ENCODE results near the gene ZGLP1.
"Not testable (repeated sequence)": the region's sequence is repeated elsewhere in the genome, so short reads cannot be mapped to it uniquely, and the experiment has no call there.

ZGLP1 gene

GRCh38 chr19:10309423-10309822 is at the start of gene ZGLP1:
Gene ZGLP1 (minus strand): TSS chr19:10309815.
- DNase-seq (ENCODE audit: low read depth in 3 of 3), result no peak

GRCh38 chr19:10356431-10356830 is 46.8 kb upstream of the ZGLP1 start:
- no peak for DNase-seq (ENCODE audit: low read depth in 3 of 3)

GRCh38 chr19:10353793-10354391 is 44.3 kb upstream of the ZGLP1 start:
- DNase-seq (ENCODE audit: low read depth in 3 of 3), result peak in 2 of 3 experiments; percentile 31 to 62

- DNase-seq (ENCODE audit: low read depth in 3 of 3), result no peak
These were observed 43.4 kb upstream of the ZGLP1 start for GRCh38 chr19:10352764-10353671.

- DNase-seq (ENCODE audit: low read depth in 3 of 3), result no peak
These were observed 36.9 kb upstream of the ZGLP1 start for GRCh38 chr19:10346509-10346908.

GRCh38 chr19:10344780-10345179 is 35.2 kb upstream of the ZGLP1 start:
- DNase-seq (ENCODE audit: low read depth in 3 of 3), result no peak

- no peak for DNase-seq (ENCODE audit: low read depth in 3 of 3)
These were observed 33.9 kb upstream of the ZGLP1 start for GRCh38 chr19:10343495-10343894.

- no peak for DNase-seq (ENCODE audit: low read depth in 3 of 3)
These were observed 30.4 kb upstream of the ZGLP1 start for GRCh38 chr19:10339977-10340376.

- peak; percentile 29 to 71 (median 42) for DNase-seq (ENCODE audit: low read depth in 3 of 3)
These were observed 29.9 kb upstream of the ZGLP1 start, which contains the start of gene ICAM3 for GRCh38 chr19:10339380-10339960. Gene ICAM3 (minus strand): TSS chr19:10339624. CDS start chr19:10339614, 10 bp downstream.

- no peak for DNase-seq (ENCODE audit: low read depth in 3 of 3)
These were observed 29.3 kb upstream of the ZGLP1 start for GRCh38 chr19:10338940-10339339.

- not testable (repeated sequence) for DNase-seq (ENCODE audit: low read depth in 3 of 3)
These were observed 27.1 kb upstream of the ZGLP1 start for GRCh38 chr19:10336725-10337124.

GRCh38 chr19:10335352-10335985 is 25.9 kb upstream of the ZGLP1 start:
- DNase-seq (ENCODE audit: low read depth in 3 of 3), result no peak

GRCh38 chr19:10334588-10335351 is 25.2 kb upstream of the ZGLP1 start:
- DNase-seq (ENCODE audit: low read depth in 3 of 3), result peak in 2 of 3 experiments; percentile 36 to 68

- DNase-seq (ENCODE audit: low read depth in 3 of 3), result no peak
These were observed 24.4 kb upstream of the ZGLP1 start for GRCh38 chr19:10333758-10334587.

- peak; percentile 95 to 99 (median 97) for DNase-seq (ENCODE audit: low read depth in 3 of 3)
These were observed 23.5 kb upstream of the ZGLP1 start, which contains the start of gene RAVER1 for GRCh38 chr19:10332965-10333757. Gene RAVER1 (minus strand): TSS chr19:10333529. CDS start chr19:10333507, 22 bp downstream.

GRCh38 chr19:10332158-10332964 is 22.7 kb upstream of the ZGLP1 start:
- DNase-seq (ENCODE audit: low read depth in 3 of 3), result no peak

- no peak for DNase-seq (ENCODE audit: low read depth in 3 of 3)
These were observed 19.9 kb upstream of the ZGLP1 start for GRCh38 chr19:10329555-10329954.

GRCh38 chr19:10328558-10329429 is 19.2 kb upstream of the ZGLP1 start:
- no peak for DNase-seq (ENCODE audit: low read depth in 3 of 3)
